Neural progenitor cell (in vitro differentiated cells): ENCODE measurements around the gene PHACTR1. TPM values are rescaled to one million over a fixed set of nuclear protein-coding genes. Genes with fewer than 3 reads are reported as not detected.
"Not testable (repeated sequence)": the region's sequence is repeated elsewhere in the genome, so short reads cannot be mapped to it uniquely, and the experiment has no call there.

ENCODE experiments used
- DNase-seq: peaks from one replicate; pipeline ENCODE4 v3.0.0-alpha.2; 2016; ENCODE audit warnings: low spot score
- H2AFZ ChIP-seq: fragments of 200-600 bp; sonication (generic); replicated peaks from 2 replicates; pipeline ENCODE4 v1.6.1; 2016; ENCODE audit warnings: antibody characterized with exemption
- H3F3A ChIP-seq: fragments of 200-600 bp; sonication (generic); 2 replicates; pipeline ENCODE4 v1.6.1; 2016; ENCODE audit warnings: antibody characterized with exemption, low read depth
- H3K27ac ChIP-seq: fragments of 200-600 bp; sonication (generic); 2 replicates; pipeline ENCODE4 v1.5.1; 2016; ENCODE audit warnings: mild to moderate bottlenecking
- H3K27me3 ChIP-seq: fragments of 200-600 bp; sonication (generic); 2 replicates; pipeline ENCODE4 v1.6.1; 2016; ENCODE audit warnings: mild to moderate bottlenecking, moderate library complexity
- H3K36me3 ChIP-seq: fragments of 200-600 bp; sonication (generic); 2 replicates; pipeline ENCODE4 v1.5.1; 2016
- H3K4me1 ChIP-seq: fragments of 200-600 bp; sonication (generic); 2 replicates; pipeline ENCODE4 v1.6.1; 2016; ENCODE audit warnings: mixed run types
- H3K4me2 ChIP-seq: fragments of 200-600 bp; sonication (generic); 2 replicates; pipeline ENCODE4 v1.6.1; 2016
- H3K4me3 ChIP-seq: fragments of 200-600 bp; sonication (generic); 2 replicates; pipeline ENCODE4 v1.5.1; 2016
- H3K79me2 ChIP-seq: fragments of 200-600 bp; sonication (generic); 2 replicates; pipeline ENCODE4 v1.6.1; 2016; ENCODE audit warnings: low read depth
- H3K9ac ChIP-seq: fragments of 200-600 bp; sonication (generic); 2 replicates; pipeline ENCODE4 v1.6.1; 2016
- H3K9me3 ChIP-seq: fragments of 200-600 bp; sonication (generic); 2 replicates; pipeline ENCODE4 v1.5.1; 2016; ENCODE audit warnings: low read depth
- H4K20me1 ChIP-seq: fragments of 200-600 bp; sonication (generic); 2 replicates; pipeline ENCODE4 v1.6.1; 2016; ENCODE audit warnings: low read depth
- H3K27ac Mint-ChIP-seq: 3 replicates; pipeline ENCODE4 v1.8.0; 2021; ENCODE audit warnings: mixed read lengths
- H3K27me3 Mint-ChIP-seq: 2 replicates; pipeline ENCODE4 v1.8.0; 2022; ENCODE audit warnings: low read depth, mild to moderate bottlenecking, inconsistent platforms, moderate library complexity, mixed read lengths; ENCODE audit not compliant: insufficient read depth
- H3K36me3 Mint-ChIP-seq: 3 replicates; pipeline ENCODE4 v1.8.0; 2021; ENCODE audit warnings: mixed read lengths
- H3K4me1 Mint-ChIP-seq: 3 replicates; pipeline ENCODE4 v1.8.0; 2021; ENCODE audit warnings: mixed read lengths
- H3K4me3 Mint-ChIP-seq: 3 replicates; pipeline ENCODE4 v1.8.0; 2021; ENCODE audit warnings: mild to moderate bottlenecking, moderate library complexity, mixed read lengths
- H3K9me3 Mint-ChIP-seq: 3 replicates; pipeline ENCODE4 v1.8.0; 2020; ENCODE audit warnings: mixed read lengths
- CTCF ChIP-seq: fragments of 200-600 bp; sonication (generic); IDR thresholded peaks from 2 replicates; pipeline ENCODE4 v1.5.1; 2017; ENCODE audit warnings: antibody characterized with exemption, mild to moderate bottlenecking
- EZH2 ChIP-seq: fragments of 200-600 bp; sonication (generic); IDR thresholded peaks from 2 replicates; pipeline ENCODE4 v1.6.1; 2017; ENCODE audit warnings: antibody characterized with exemption, mild to moderate bottlenecking, moderate library complexity
- EZH2phosphoT487 ChIP-seq: fragments of 200-600 bp; sonication (generic); IDR thresholded peaks from 2 replicates; pipeline ENCODE4 v1.6.1; 2017; ENCODE audit warnings: antibody characterized with exemption
- total RNA-seq: library from RNA; depleted of rRNA; stranded (reverse); fragments of >200 nt; gene quantifications from 2 replicates; pipeline ENCODE4 v1.2.3, GENCODE V29; 2015; ENCODE audit warnings: low replicate concordance

PHACTR1 gene
- total RNA-seq, 1 donor from 2014 or later = 2.4 TPM

- Histone ChIP-seq H3K9me3 (no peaks in the 10 kb centered on the region), H3F3A (no peaks in the 10 kb centered on the region), H3K36me3 (no peaks in the 10 kb centered on the region), H3K9ac (no peak overlapping the region), H3K4me3 (no peak overlapping the region), H3K4me1 (no peaks in the 10 kb centered on the region), H3K4me2 (no peak overlapping the region), H2AFZ (no peak overlapping the region), H3K27me3 (no peaks in the 10 kb centered on the region), H3K79me2 (no peaks in the 10 kb centered on the region), H3K27ac (no peak overlapping the region), H4K20me1 (no peaks in the 10 kb centered on the region)
- no peaks in the 10 kb centered on the region for H3K27me3 Mint-ChIP-seq
- H3K36me3 Mint-ChIP-seq = no peaks in the 10 kb centered on the region
- no peak for DNase-seq
- no peak for TF ChIP-seq EZH2phosphoT487
- no peak for TF ChIP-seq CTCF
- TF ChIP-seq EZH2 = no peak
- H3K9me3 Mint-ChIP-seq = no peaks in the 10 kb centered on the region
- no peaks in the 10 kb centered on the region for H3K4me1 Mint-ChIP-seq
- H3K27ac Mint-ChIP-seq = no peak overlapping the region
- no peak overlapping the region for H3K4me3 Mint-ChIP-seq
Measured at GRCh38 chr6:12760226-12760625, 43.7 kb downstream of the PHACTR1 start.

GRCh38 chr6:12760911-12761310, 44.3 kb downstream of the PHACTR1 start:
- H3K36me3 ChIP-seq = no peaks in the 10 kb centered on the region
- Mint-ChIP-seq H3K27me3 (no peaks in the 10 kb centered on the region), H3K4me3 (no peak overlapping the region), H3K4me1 (no peaks in the 10 kb centered on the region), H3K27ac (no peak overlapping the region), H3K9me3 (no peaks in the 10 kb centered on the region), H3K36me3 (no peaks in the 10 kb centered on the region)
- no peak overlapping the region for H3K27ac ChIP-seq
- H3K27me3 ChIP-seq = no peaks in the 10 kb centered on the region
- H3K79me2 ChIP-seq = no peaks in the 10 kb centered on the region
- H3F3A ChIP-seq = no peaks in the 10 kb centered on the region
- no peaks in the 10 kb centered on the region for H3K4me1 ChIP-seq
- no peak for TF ChIP-seq EZH2
- H3K4me3 ChIP-seq = no peak overlapping the region
- H4K20me1 ChIP-seq = no peaks in the 10 kb centered on the region
- H3K9ac ChIP-seq = no peak overlapping the region
- no peak overlapping the region for H2AFZ ChIP-seq
- no peak for DNase-seq
- H3K9me3 ChIP-seq = no peaks in the 10 kb centered on the region
- H3K4me2 ChIP-seq = no peak overlapping the region

GRCh38 chr6:12761376-12762115, 45.0 kb downstream of the PHACTR1 start:
- no peak overlapping the region for H3K4me2 ChIP-seq
- H3K4me3 ChIP-seq = no peak overlapping the region
- no peak for TF ChIP-seq EZH2
- TF ChIP-seq CTCF = no peak
- TF ChIP-seq EZH2phosphoT487 = no peak
- H4K20me1 ChIP-seq = no peaks in the 10 kb centered on the region
- H2AFZ ChIP-seq = no peak overlapping the region
- Mint-ChIP-seq H3K9me3 (no peaks in the 10 kb centered on the region), H3K27me3 (no peaks in the 10 kb centered on the region), H3K36me3 (no peaks in the 10 kb centered on the region), H3K27ac (no peak overlapping the region), H3K4me1 (no peaks in the 10 kb centered on the region), H3K4me3 (no peak overlapping the region)
- no peaks in the 10 kb centered on the region for H3K4me1 ChIP-seq
- DNase-seq = no peak
- H3K79me2 ChIP-seq = no peaks in the 10 kb centered on the region
- H3F3A ChIP-seq = no peaks in the 10 kb centered on the region
- H3K27ac ChIP-seq = no peak overlapping the region
- H3K36me3 ChIP-seq = no peaks in the 10 kb centered on the region
- no peak overlapping the region for H3K9ac ChIP-seq
- no peaks in the 10 kb centered on the region for H3K27me3 ChIP-seq
- no peaks in the 10 kb centered on the region for H3K9me3 ChIP-seq

GRCh38 chr6:12762731-12763434, 46.3 kb downstream of the PHACTR1 start:
- H3K4me1 ChIP-seq, H3K9me3 ChIP-seq, H3K27ac Mint-ChIP-seq, H3K79me2 ChIP-seq, H3K36me3 Mint-ChIP-seq, H3K27ac ChIP-seq, H3K9ac ChIP-seq, H3F3A ChIP-seq, H3K27me3 ChIP-seq, H3K27me3 Mint-ChIP-seq, H4K20me1 ChIP-seq, H3K36me3 ChIP-seq, H3K4me1 Mint-ChIP-seq, H3K4me3 Mint-ChIP-seq, H3K9me3 Mint-ChIP-seq, H3K4me2 ChIP-seq, DNase-seq, H3K4me3 ChIP-seq, H2AFZ ChIP-seq: not testable (repeated sequence)
